Sigmoid colon (tissue), 4 donors: ENCODE measurements around the gene HRH2.

Source experiments
- CTCF ChIP-seq, 4 experiments: fragments of 450-650 bp in 3 of 4; fragments of 200-600 bp in 1 of 4; IDR thresholded peaks; one replicate each; pipeline ENCODE4 v1.5.1; 2016 to 2019; ENCODE audit warnings: antibody characterized with exemption in 4 of 4, mild to moderate bottlenecking in 3 of 4, moderate library complexity in 2 of 4
- POLR2A ChIP-seq, 2 donors: fragments of 450-650 bp; IDR thresholded peaks; one replicate each; pipeline ENCODE4 v1.6.1; 2016; ENCODE audit warnings: antibody characterized with exemption in 2 of 2, mild to moderate bottlenecking in 2 of 2, moderate library complexity in 2 of 2
- POLR2AphosphoS5 ChIP-seq, 4 donors: sonication (generic); formaldehyde crosslinking; IDR thresholded peaks; one replicate each; pipeline ENCODE4 v1.6.1; 2017; ENCODE audit warnings: antibody characterized with exemption in 4 of 4

DNA sequence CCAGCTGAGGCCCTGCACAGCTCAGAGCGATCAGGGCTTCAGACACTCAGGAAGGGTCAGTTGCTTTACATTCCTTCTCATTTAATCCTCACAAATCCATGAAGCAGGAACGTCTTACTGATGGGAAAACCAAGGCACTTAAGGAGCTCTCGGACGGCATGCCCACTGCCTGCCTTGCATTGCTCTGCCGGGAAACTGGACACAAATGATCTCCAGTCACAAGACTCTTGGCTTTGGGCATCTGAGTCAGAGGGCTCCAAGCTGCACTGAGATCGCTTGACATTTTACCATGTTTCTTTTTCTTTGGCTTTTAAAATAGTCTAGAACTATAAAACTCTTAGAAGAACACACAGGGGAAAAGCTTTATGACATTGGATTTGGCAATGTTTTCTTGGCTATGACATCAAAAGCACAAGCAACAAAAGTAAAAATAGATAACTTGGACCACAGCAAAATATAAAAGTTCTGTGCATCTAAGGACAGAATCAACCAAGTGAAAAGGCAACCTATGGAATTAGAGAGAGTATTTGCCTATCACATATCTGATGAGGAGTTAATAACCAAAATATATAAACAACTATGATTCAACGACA is 43.6 kb upstream of the HRH2 start:
- no peak for TF ChIP-seq CTCF (IDR thresholded peaks at IDR 0.05)
- TF ChIP-seq POLR2AphosphoS5 (IDR thresholded peaks at IDR 0.05), result no peak
- TF ChIP-seq POLR2A (IDR thresholded peaks at IDR 0.05), result no peak
